Measurements from ENCODE around the gene SPIRE2. TPM values are rescaled to one million over a fixed set of nuclear protein-coding genes. Genes with fewer than 3 reads are reported as not detected.

The SPIRE2 gene
- total and polyA plus RNA-seq, 2 of the 4 experiments (the other 2 are of a cell fraction), result 0.72 to 1.9 TPM

DNA sequence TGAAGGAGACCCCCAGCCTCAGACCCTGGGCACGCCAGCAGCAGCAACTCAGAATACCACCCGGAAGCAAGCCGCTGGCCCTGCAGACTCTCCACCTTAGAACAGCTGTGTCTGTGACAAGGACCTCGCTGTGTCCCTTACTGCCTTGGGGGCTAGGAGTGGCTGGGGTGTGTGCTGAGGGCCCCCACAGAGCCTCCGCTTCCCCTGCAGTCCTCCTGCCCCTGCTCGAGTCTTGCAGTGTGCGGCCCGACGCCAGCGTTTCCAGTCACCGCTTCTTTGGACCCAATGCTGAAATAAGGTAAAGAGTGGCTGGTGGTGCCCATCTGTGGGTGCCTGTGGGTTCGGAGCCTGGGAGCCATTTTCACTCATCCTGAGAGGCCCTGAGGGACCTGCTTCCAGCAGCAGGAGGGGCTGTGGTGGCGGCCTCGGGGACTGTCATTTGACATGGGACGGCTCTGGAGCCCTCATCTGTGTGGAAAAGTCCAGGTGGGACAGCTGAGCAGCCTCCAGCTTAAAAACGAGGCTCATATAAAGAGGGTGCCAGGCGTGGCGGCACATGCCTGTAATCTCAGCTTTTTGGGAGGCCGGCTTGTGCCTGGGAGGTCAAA lies 75.7 kb downstream of the SPIRE2 start:
- dilution Hi-C loops (cut with HindIII; ENCODE audit: low sequenced_read_pairs, unreplicated experiment), result no loop called here

More for the DNA sequence above, 75.7 kb downstream of the SPIRE2 start:
- Histone ChIP-seq H3K79me1 (ENCODE audit: low read depth in 1 of 2, low read length in 2 of 2) (peaks cover 3 to 13% of the 10 kb centered on the region in 2 experiments), H3K4me3 (ENCODE audit: insufficient read depth, low read depth, low read length) (no peak overlapping the region), H2BK120ac (ENCODE audit: low read depth, low read length) (no peak overlapping the region), H2AK5ac (ENCODE audit: low read depth, low read length) (no peak overlapping the region), H3K27me3 (ENCODE audit: control insufficient read depth, insufficient read depth, low read length) (no peaks in the 10 kb centered on the region), H2AFZ (replicated peaks; ENCODE audit: low read length, poor library complexity) (no peak overlapping the region), H4K20me1 (ENCODE audit: insufficient read depth, low read length) (no peaks in the 10 kb centered on the region; the same call in none of the 2 replicates), H3K27ac (ENCODE audit: insufficient read depth, low read length) (no peak overlapping the region), H3K18ac (ENCODE audit: low read depth, low read length) (no peak overlapping the region), H2AK9ac (replicated peaks; ENCODE audit: low read depth, low read length, poor library complexity) (no peak overlapping the region), H3K56ac (ENCODE audit: extremely low read depth, insufficient read depth, low read length) (no peak overlapping the region), H3K9me1 (ENCODE audit: insufficient read depth, low read length) (no peaks in the 10 kb centered on the region), H2BK5ac (ENCODE audit: low read depth, low read length, poor library complexity, severe bottlenecking) (no peak overlapping the region), H3K4me2 (ENCODE audit: low read depth, low read length) (no peak overlapping the region), H3K14ac (replicated peaks; ENCODE audit: low read depth, low read length) (no peak overlapping the region), H4K5ac (ENCODE audit: low read depth, low read length) (no peak overlapping the region), H3K23ac (ENCODE audit: low read depth, low read length) (no peak overlapping the region), H3K36me3 (ENCODE audit: control insufficient read depth, insufficient read depth, low read length) (peaks cover 73% of the 10 kb centered on the region), H4K8ac (ENCODE audit: low read depth in 2 of 2, low read length in 2 of 2) (no peak overlapping the region), H3K9me3 (ENCODE audit: control insufficient read depth, insufficient read depth, low read length) (no peaks in the 10 kb centered on the region), H3K4ac (ENCODE audit: low read depth, low read length) (no peak overlapping the region), H2BK15ac (ENCODE audit: low read depth, low read length) (no peak overlapping the region), H3K4me1 (ENCODE audit: control insufficient read depth, insufficient read depth, low read length) (no peaks in the 10 kb centered on the region), H4K91ac (ENCODE audit: insufficient read depth, low read depth, low read length) (no peak overlapping the region), H3K9ac (ENCODE audit: low read depth, low read length) (no peak overlapping the region), H2BK20ac (ENCODE audit: low read depth, low read length) (no peak overlapping the region)
- CTCF ChIA-PET, result no interaction called here
- in situ Hi-C loops (cut with MboI; ENCODE audit: low sequenced_read_pairs), result no loop called here
- no TSS peak for BruUV-seq (replicated peaks)
- POLR2A ChIA-PET (ENCODE audit: unreplicated experiment), result no interaction called here
- ATAC-seq (ENCODE audit: low read depth) (no peak), DNase-seq (no peak)
- intact Hi-C loops (cut with micrococcal nuclease), result no loop called here
- TF ChIP-seq FOS (IDR thresholded peaks at IDR 0.05; ENCODE audit: low read depth, low read length), result no peak
- no peak for TF ChIP-seq CHD1 (IDR thresholded peaks at IDR 0.05; ENCODE audit: low read depth, low read length)
- TF ChIP-seq BHLHE40 (IDR thresholded peaks at IDR 0.05; ENCODE audit: low read depth, low read length), result no peak
- TF ChIP-seq, protein P1, sequence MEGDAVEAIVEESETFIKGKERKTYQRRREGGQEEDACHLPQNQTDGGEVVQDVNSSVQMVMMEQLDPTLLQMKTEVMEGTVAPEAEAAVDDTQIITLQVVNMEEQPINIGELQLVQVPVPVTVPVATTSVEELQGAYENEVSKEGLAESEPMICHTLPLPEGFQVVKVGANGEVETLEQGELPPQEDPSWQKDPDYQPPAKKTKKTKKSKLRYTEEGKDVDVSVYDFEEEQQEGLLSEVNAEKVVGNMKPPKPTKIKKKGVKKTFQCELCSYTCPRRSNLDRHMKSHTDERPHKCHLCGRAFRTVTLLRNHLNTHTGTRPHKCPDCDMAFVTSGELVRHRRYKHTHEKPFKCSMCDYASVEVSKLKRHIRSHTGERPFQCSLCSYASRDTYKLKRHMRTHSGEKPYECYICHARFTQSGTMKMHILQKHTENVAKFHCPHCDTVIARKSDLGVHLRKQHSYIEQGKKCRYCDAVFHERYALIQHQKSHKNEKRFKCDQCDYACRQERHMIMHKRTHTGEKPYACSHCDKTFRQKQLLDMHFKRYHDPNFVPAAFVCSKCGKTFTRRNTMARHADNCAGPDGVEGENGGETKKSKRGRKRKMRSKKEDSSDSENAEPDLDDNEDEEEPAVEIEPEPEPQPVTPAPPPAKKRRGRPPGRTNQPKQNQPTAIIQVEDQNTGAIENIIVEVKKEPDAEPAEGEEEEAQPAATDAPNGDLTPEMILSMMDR (conservative IDR thresholded peaks at IDR 0.05; ENCODE audit: low read depth, low read length), result no peak
- no peak for TF ChIP-seq POLR2A (IDR thresholded peaks at IDR 0.05; ENCODE audit: low read depth, low read length)
- no peak for TF ChIP-seq RFX5 (IDR thresholded peaks at IDR 0.05; ENCODE audit: low read depth, low read length)
- TF ChIP-seq, protein P2, sequence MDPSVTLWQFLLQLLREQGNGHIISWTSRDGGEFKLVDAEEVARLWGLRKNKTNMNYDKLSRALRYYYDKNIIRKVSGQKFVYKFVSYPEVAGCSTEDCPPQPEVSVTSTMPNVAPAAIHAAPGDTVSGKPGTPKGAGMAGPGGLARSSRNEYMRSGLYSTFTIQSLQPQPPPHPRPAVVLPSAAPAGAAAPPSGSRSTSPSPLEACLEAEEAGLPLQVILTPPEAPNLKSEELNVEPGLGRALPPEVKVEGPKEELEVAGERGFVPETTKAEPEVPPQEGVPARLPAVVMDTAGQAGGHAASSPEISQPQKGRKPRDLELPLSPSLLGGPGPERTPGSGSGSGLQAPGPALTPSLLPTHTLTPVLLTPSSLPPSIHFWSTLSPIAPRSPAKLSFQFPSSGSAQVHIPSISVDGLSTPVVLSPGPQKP (IDR thresholded peaks at IDR 0.05; ENCODE audit: borderline replicate concordance, low read depth, low read length), result no peak
- TF ChIP-seq MAZ (IDR thresholded peaks at IDR 0.05; ENCODE audit: borderline replicate concordance, low read depth, low read length), result no peak
- 100% methylated on average over 2 of the region's 19 CpGs; no CpG with 5 or more reads in 1 of the 2 experiments for WGBS, 2 experiments (ENCODE audit: extremely low coverage in 2 of 2, insufficient read length in 1 of 2)

Data from IMR-90 (cell line).